CD4-positive, alpha-beta memory T cell (primary cell): ENCODE results near the gene D2HGDH. TPM values are rescaled to one million over a fixed set of nuclear protein-coding genes. Genes with fewer than 3 reads are reported as not detected.
A peak's percentile ranks its signal among the peaks of the same experiment; 100 is the strongest.

Experiments used
- CTCF ChIA-PET: fragments of 350-600 bp; sonication (Branson Sonifier 250); formaldehyde crosslinking; loops from one replicate; lab custom pipeline; 2021; ENCODE audit warnings: inconsistent platforms; ENCODE audit not compliant: partially characterized antibody; lab: Charles Lee
- POLR2A ChIA-PET: fragments of 350-600 bp; sonication (Branson Sonifier 250); formaldehyde crosslinking; loops from one replicate; lab custom pipeline; 2021; ENCODE audit not compliant: partially characterized antibody; lab: Charles Lee
- DNase-seq, 5 donors: peaks; one replicate each; pipeline versions ENCODE4 v3.0.0 to v3.0.0-alpha.2; 2020 to 2022; ENCODE audit warnings: mixed read lengths in 1 of 5
- H3K27ac ChIP-seq: one replicate; pipeline ENCODE4 v1.7.0; 2013; ENCODE audit warnings: low read depth, low read length
- H3K27me3 ChIP-seq: 2 replicates; pipeline ENCODE4 v1.7.0; 2013; ENCODE audit warnings: mild to moderate bottlenecking, low read length, moderate library complexity; ENCODE audit not compliant: insufficient read depth
- H3K36me3 ChIP-seq: 2 replicates; pipeline ENCODE4 v1.7.0; 2013; ENCODE audit warnings: mild to moderate bottlenecking, low read length, moderate library complexity; ENCODE audit not compliant: insufficient read depth
- H3K4me1 ChIP-seq: 2 replicates; pipeline ENCODE4 v1.7.0; 2013; ENCODE audit warnings: mild to moderate bottlenecking, low read length, moderate library complexity; ENCODE audit not compliant: insufficient read depth
- H3K4me3 ChIP-seq, 2 donors: one replicate each; pipeline ENCODE4 v1.7.0; 2013; ENCODE audit warnings: low read length in 2 of 2, mild to moderate bottlenecking in 1 of 2
- H3K9me3 ChIP-seq, 2 donors: one replicate each; pipeline ENCODE4 v1.7.0; 2013; ENCODE audit warnings: low read length in 2 of 2, control low read depth in 1 of 2; ENCODE audit not compliant: control insufficient read depth in 1 of 2
- H3K27ac Mint-ChIP-seq, 7 donors: one replicate each; pipeline ENCODE4 v1.8.0; 2020 to 2021; ENCODE audit warnings: mixed read lengths in 7 of 7, mild to moderate bottlenecking in 6 of 7, inconsistent platforms in 3 of 7, moderate library complexity in 3 of 7
- H3K27me3 Mint-ChIP-seq, 2 donors: one replicate each; pipeline ENCODE4 v1.8.0; 2020 to 2021; ENCODE audit warnings: mixed read lengths in 2 of 2
- H3K36me3 Mint-ChIP-seq, 2 donors: one replicate each; pipeline ENCODE4 v1.8.0; 2020 to 2021; ENCODE audit warnings: mixed read lengths in 2 of 2, inconsistent platforms in 1 of 2, mild to moderate bottlenecking in 1 of 2
- H3K4me1 Mint-ChIP-seq, 4 donors: one replicate each; pipeline ENCODE4 v1.8.0; 2020 to 2021; ENCODE audit warnings: mixed read lengths in 4 of 4, mild to moderate bottlenecking in 1 of 4
- H3K4me3 Mint-ChIP-seq, 8 donors: one replicate each; pipeline ENCODE4 v1.8.0; 2020 to 2021; ENCODE audit warnings: mixed read lengths in 8 of 8, mild to moderate bottlenecking in 7 of 8, moderate library complexity in 6 of 8, inconsistent platforms in 3 of 8
- H3K9me3 Mint-ChIP-seq, 8 donors: one replicate each; pipeline ENCODE4 v1.8.0; 2020 to 2021; ENCODE audit warnings: mixed read lengths in 8 of 8, mild to moderate bottlenecking in 5 of 8, inconsistent platforms in 3 of 8, moderate library complexity in 1 of 8
- intact Hi-C: fragments of 100-400 bp; cut with micrococcal nuclease; formaldehyde crosslinking; loops from one replicate; pipeline ENCODE4 v1.15.1; 2023
- polyA plus RNA-seq, 2 donors: library from polyadenylated mRNA; unstranded; fragments of 300-500 nt; fragmentation: Illumina TruSeq; gene quantifications; one replicate each; pipeline ENCODE4 v1.2.3, GENCODE V29; 2021
- total RNA-seq, 2 experiments: library from RNA; stranded (reverse); gene quantifications; one replicate each; pipeline ENCODE4 v1.2.3, GENCODE V29; 2021

The D2HGDH gene
- total and polyA plus RNA-seq, 4 experiments from 2014 or later, result 0.93 to 53.9 (median 27.3) TPM

DNA sequence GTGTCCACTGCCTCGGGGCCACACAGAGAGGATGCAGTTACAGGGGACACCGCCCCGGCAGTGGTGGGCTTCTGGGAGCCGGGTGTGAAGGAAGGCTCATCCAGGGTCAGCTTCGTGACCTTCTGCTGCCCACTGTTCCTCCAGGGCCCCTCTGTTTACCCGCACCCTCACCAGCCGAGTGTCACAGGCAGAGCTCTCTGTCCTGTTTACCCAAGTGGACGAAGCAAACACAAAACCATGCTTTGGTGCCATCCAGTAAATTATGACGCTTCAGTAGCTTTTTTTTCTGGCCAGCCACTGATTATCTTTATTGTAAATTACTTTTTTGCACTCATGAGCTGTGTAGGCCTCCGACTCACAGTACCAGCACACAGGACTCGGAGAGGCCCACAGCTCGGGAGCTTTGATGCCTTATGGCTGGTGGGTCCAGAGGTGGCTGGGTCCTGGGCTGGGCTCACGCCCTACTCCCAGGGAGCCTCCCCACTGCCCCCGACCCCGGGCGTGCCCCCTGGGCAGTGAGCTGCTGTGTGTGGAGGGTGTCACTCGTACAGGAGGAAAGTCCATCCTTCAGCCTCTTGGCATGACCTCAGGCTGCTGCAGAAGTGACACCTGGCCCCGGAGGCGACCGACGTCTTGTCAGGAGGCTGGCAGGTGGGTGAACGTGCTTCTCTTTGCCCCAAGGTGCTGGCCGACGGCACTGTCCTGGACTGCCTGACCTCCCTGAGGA, 9.8 kb downstream of the D2HGDH start:
- CTCF ChIA-PET, result no interaction called here
- H3K27me3 Mint-ChIP-seq, result no peaks in the 10 kb centered on the region
- no peak overlapping the region for H3K27ac Mint-ChIP-seq
- no peaks in the 10 kb centered on the region for H3K27me3 ChIP-seq
- no peak overlapping the region for H3K4me3 Mint-ChIP-seq
- H3K36me3 Mint-ChIP-seq, result peaks cover 16 to 28% of the 10 kb centered on the region in 2 donors
- POLR2A ChIA-PET, result no interaction called here
- no peak overlapping the region for H3K4me3 ChIP-seq
- H3K27ac ChIP-seq, result no peak overlapping the region
- peaks cover 0 to 1% (median 0%) of the 10 kb centered on the region in 8 donors for H3K9me3 Mint-ChIP-seq
- H3K36me3 ChIP-seq, result peaks cover 11% of the 10 kb centered on the region
- peak in 1 of 5 donors; percentile 3 for DNase-seq
- intact Hi-C loops, result no loop called here
- H3K4me1 ChIP-seq, result peaks cover 27% of the 10 kb centered on the region
- no peaks in the 10 kb centered on the region for H3K9me3 ChIP-seq
- peaks cover 13 to 26% (median 26%) of the 10 kb centered on the region in 4 donors for H3K4me1 Mint-ChIP-seq

DNA sequence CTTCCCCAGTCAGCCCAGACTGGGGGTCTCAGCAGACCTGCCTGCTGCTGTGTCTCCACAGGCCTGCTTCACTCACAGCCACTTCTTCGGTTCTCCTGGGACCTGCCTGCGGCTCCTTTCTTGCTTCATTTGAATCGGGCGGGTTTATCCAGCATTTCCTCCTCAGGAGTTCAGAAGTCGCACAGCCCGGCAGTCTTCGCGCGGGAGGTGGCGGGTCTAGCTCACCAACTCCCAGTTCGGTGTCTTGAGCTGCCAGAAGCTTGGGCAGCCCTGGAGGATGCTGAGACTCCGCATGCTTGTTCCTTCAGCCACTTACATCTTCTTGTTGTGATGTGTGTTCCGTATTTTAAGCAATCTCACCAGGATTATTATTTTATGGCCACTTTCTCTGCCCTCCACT, 10.8 kb downstream of the D2HGDH start:
- ChIA-PET CTCF (no interaction called here), POLR2A (no interaction called here)
- Histone ChIP-seq H3K27ac (no peak overlapping the region), H3K27me3 (no peaks in the 10 kb centered on the region), H3K9me3 (no peaks in the 10 kb centered on the region), H3K4me3 (no peak overlapping the region), H3K4me1 (peaks cover 18% of the 10 kb centered on the region), H3K36me3 (peaks cover 11% of the 10 kb centered on the region)
- H3K4me1 Mint-ChIP-seq, result peaks cover 10 to 21% (median 15%) of the 10 kb centered on the region in 4 donors
- intact Hi-C loops, result no loop called here
- H3K27me3 Mint-ChIP-seq, result no peaks in the 10 kb centered on the region
- H3K4me3 Mint-ChIP-seq, result no peak overlapping the region
- H3K36me3 Mint-ChIP-seq, result peaks cover 16 to 31% of the 10 kb centered on the region in 2 donors
- H3K9me3 Mint-ChIP-seq, result peaks cover 0 to 2% (median 0%) of the 10 kb centered on the region in 8 donors
- DNase-seq, result no peak
- peak overlapping the region in 1 of 7 donors; percentile 5 for H3K27ac Mint-ChIP-seq

DNA sequence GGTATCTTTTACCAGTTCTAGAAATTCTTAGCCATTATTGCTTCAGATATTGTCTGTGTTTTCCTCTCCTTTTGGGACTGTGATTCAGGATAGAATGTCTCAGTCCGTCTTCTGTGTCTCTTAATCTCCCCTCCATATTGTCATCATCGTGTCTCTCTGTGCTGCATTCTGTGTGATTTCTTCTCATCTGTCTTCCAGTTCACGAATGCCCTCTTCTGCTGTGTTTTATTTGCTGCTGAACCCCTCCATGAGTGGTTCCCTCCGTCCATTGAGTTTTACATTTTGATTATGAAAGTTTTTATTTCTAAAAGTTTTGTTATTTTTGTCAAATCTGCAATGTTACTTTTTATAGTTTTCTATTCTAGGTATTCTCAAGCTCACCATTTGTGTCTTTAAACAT, 11.7 kb downstream of the D2HGDH start:
- H3K4me1 Mint-ChIP-seq, result peaks cover 5 to 17% (median 8%) of the 10 kb centered on the region in 4 donors
- H3K27ac ChIP-seq, result no peak overlapping the region
- ChIA-PET POLR2A (no interaction called here), CTCF (no interaction called here)
- H3K27me3 Mint-ChIP-seq, result no peaks in the 10 kb centered on the region
- no peak overlapping the region for H3K4me3 Mint-ChIP-seq
- H3K36me3 ChIP-seq, result peaks cover 11% of the 10 kb centered on the region
- H3K4me3 ChIP-seq, result no peak overlapping the region
- peaks cover 16 to 31% of the 10 kb centered on the region in 2 donors for H3K36me3 Mint-ChIP-seq
- intact Hi-C loops, result no loop called here
- H3K27me3 ChIP-seq, result no peaks in the 10 kb centered on the region
- peak in 1 of 5 donors; percentile 19 for DNase-seq
- H3K9me3 ChIP-seq, result no peaks in the 10 kb centered on the region
- H3K4me1 ChIP-seq, result peaks cover 10% of the 10 kb centered on the region
- H3K27ac Mint-ChIP-seq, result peak overlapping the region in 4 of 7 donors; percentile 5 to 79 (median 49)
- H3K9me3 Mint-ChIP-seq, result peaks cover 0 to 2% (median 0%) of the 10 kb centered on the region in 8 donors

DNA sequence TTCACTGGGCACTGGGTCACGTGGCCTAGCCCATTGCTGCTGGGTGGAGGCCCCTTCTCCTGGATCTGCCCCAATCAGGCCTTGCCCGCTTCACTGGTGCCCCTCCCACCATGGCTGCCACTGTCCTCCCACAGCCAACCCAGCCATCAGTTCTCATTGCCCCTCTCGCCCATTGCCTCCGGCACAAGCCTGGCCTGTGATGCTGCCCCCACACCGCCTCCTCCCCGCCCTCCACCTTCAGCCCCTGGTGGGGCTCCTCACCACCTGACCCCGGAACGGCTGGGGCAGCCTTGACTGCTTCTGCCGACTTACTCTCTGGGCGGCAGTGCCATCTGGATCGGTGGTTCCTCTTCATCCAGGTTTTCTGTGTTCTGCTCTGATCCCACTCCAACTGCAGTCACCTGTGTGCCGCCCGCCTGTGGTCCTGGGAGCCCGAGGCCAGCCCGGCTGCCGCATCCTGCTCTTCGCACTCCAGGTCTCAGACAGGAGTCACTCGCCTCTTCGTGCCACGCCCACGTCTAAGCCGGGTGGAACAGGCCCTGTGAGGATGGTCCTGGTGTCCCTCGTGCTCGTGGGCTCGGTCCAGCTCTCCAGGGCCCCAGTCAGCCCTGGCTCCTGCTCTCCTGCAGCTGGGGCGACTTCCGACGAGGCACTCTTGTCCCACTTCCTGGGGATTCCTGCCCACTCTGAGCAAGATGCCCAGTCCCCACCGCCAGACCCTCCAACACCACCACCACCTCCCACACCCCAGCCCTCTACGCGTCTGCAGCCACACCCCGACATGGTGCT, 14.2 kb downstream of the D2HGDH start:
- Histone ChIP-seq H3K36me3 (peaks cover 11% of the 10 kb centered on the region), H3K27me3 (no peaks in the 10 kb centered on the region), H3K27ac (no peak overlapping the region), H3K9me3 (no peaks in the 10 kb centered on the region), H3K4me3 (no peak overlapping the region), H3K4me1 (no peaks in the 10 kb centered on the region)
- H3K9me3 Mint-ChIP-seq, result peaks cover 0 to 2% (median 0%) of the 10 kb centered on the region in 8 donors
- intact Hi-C loops, result no loop called here
- peaks cover 3 to 11% (median 4%) of the 10 kb centered on the region in 4 donors for H3K4me1 Mint-ChIP-seq
- ChIA-PET CTCF (no interaction called here), POLR2A (no interaction called here)
- H3K4me3 Mint-ChIP-seq, result no peak overlapping the region
- peak in 1 of 5 donors; percentile 23 for DNase-seq
- peaks cover 16 to 30% of the 10 kb centered on the region in 2 donors for H3K36me3 Mint-ChIP-seq
- no peak overlapping the region for H3K27ac Mint-ChIP-seq
- no peaks in the 10 kb centered on the region for H3K27me3 Mint-ChIP-seq

DNA sequence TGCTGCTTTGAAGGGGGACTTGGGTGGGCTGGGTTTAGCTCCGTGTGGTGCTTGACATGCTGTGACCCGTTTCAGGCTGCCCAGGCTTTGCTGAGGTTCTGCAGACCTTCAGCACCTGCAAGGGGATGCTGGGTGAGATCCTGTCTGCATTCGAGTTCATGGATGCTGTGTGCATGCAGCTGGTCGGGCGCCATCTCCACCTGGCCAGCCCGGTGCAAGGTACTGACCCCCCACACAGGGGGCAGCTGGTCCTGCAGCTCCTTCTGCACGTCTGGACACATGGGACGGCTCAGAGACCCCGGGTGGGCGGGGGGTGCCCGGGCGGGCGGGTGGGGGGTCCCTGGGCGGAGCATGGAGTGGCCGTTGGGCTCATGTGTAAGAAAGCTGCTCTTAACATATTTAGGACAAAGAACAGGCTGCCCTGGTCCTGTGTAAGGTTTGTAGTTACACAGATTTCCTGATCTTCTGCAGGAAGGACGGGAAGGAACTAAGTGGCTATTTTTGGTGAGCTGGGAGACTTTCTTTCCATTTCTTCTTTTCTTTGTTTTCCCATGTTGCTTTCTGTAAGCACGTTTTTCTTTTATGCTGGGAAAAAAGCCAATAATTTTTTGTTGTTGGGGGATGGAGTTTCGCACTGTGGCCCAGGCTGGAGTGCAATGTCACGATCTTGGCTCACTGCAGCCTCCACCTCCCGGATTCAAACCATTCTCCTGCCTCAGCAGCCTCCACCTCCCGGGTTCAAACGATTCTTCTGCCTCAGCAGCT, 15.8 kb downstream of the D2HGDH start:
- Mint-ChIP-seq H3K36me3 (peaks cover 19 to 27% of the 10 kb centered on the region in 2 donors), H3K9me3 (peaks cover 0 to 2% (median 0%) of the 10 kb centered on the region in 8 donors), H3K27ac (no peak overlapping the region), H3K4me3 (no peak overlapping the region), H3K27me3 (no peaks in the 10 kb centered on the region), H3K4me1 (peaks cover 3 to 11% (median 4%) of the 10 kb centered on the region in 4 donors)
- DNase-seq, result no peak
- H3K4me3 ChIP-seq, result no peak overlapping the region
- ChIA-PET POLR2A (no interaction called here), CTCF (no interaction called here)
- H3K27ac ChIP-seq, result no peak overlapping the region
- H3K4me1 ChIP-seq, result no peaks in the 10 kb centered on the region
- H3K9me3 ChIP-seq, result no peaks in the 10 kb centered on the region
- no peaks in the 10 kb centered on the region for H3K27me3 ChIP-seq
- intact Hi-C loops, result no loop called here
- peaks cover 4% of the 10 kb centered on the region for H3K36me3 ChIP-seq

DNA sequence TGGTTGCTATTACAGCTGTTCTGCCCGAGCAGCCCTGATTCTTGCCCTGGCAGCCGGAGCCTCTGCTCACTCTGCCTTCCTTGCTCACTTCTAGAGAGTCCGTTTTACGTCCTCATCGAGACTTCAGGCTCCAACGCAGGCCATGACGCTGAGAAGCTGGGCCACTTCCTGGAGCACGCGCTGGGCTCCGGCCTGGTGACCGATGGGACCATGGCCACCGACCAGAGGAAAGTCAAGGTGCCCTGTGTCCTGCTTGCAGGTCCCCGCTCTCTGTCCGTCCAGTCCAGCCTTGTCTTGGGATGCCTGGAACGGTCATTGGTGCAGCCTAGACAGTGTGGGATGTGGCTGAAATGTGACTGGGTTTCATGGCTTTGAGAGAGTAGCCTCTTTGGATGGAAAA, 16.7 kb downstream of the D2HGDH start:
- Mint-ChIP-seq H3K4me3 (no peak overlapping the region), H3K27me3 (no peaks in the 10 kb centered on the region), H3K4me1 (peaks cover 3 to 4% (median 4%) of the 10 kb centered on the region in 4 donors), H3K36me3 (peaks cover 11 to 18% of the 10 kb centered on the region in 2 donors), H3K9me3 (peaks cover 0 to 2% (median 0%) of the 10 kb centered on the region in 8 donors), H3K27ac (no peak overlapping the region)
- intact Hi-C loops, result no loop called here
- Histone ChIP-seq H3K27ac (no peak overlapping the region), H3K27me3 (no peaks in the 10 kb centered on the region), H3K9me3 (no peaks in the 10 kb centered on the region), H3K4me3 (no peak overlapping the region), H3K4me1 (no peaks in the 10 kb centered on the region), H3K36me3 (peaks cover 9% of the 10 kb centered on the region)
- no peak for DNase-seq
- ChIA-PET POLR2A (interaction anchor here (1.6 kb wide), 1 partner anchor 11 kb away, joined by 4 read pairs; no protein-coding TSS in a partner anchor), CTCF (no interaction called here)
